ENCODE measurements around the gene ZDHHC9.

ZDHHC9 gene

DNA sequence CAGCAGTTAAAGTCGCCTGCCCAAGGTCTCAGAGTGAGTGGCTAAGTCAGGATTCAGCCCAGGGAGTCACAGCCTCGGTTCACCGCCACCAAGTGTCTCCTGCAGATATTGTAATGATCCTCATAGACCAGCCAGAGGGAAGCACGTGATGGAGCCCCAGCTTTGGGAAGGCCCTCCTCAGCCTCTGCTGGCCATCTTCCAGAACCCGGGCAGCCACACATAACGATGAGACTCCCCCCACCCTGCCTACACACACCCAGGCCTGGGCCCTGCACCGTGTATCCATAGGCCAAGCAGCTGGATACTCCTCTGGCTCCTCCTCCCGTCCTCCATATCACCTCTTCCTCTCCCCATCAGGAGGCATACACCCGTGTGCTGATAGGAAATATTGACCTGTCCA lies 83.5 kb downstream of the ZDHHC9 start:
- no peak for DNase-seq

DNA sequence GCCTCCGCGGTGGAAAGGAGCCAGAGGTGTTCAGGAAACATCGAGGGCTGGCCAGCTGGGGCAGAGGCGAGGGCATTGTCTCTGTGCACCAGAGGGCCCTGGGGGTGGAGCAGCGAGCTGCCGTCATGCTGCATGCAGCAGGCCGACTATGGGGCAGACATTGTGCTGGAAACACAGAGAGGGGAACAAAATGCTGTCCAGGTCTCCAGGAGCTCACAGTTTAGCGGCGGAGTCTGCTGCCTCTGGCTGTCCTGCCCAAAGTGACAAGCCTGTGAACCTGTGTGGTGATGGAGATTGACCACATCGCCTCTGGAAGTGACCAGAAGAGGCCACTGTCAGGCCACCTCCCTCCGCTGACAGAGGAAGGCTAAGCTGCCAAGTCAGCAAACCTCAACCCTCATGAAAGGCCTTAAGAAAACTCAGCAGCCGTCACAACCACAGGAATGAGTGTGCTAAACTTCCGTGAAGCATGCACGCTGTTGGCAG lies 84.1 kb downstream of the ZDHHC9 start:
- DNase-seq: no peak

DNA sequence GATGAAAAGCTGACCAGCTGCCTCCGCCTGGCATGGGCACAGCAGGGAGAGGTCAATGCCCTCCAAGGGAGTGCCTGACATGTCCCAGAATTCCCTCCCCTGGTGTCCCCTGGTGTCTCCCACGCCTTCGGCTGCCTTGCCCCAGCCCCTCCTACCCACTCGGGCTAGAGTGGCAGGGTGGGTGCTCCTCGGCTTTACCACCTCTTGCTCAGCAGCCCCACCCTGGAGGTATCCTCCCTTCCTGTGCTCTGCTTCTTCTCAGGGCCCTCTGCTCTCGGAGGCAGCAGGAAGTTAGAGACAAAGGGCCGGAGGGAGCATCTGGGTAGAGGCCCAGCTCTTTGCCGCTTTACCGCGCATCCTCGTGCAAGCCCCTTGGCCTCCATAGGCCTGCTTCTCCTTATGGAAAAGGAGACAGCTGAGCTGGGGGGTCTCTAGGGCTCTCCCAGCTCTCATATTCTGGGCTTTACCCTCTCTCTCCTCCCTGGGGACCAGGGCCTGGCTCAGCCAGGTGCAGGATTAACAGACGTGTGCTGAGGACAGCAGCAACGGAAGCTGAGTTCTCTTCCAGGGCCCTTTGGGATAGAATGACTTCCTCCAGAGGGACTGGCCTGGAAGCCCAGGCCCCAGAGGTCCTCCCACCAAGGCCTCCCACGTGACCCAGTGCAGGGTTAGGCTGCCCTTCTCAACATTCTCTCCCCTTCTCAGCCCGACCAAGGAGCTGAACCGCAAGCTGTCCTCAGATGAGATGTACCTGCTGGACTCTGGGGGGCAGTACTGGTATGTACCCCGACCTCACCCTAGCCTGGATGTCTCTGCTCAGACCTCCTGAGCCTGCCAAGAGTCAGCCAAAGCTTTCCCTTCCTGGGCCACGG lies 87.7 kb downstream of the ZDHHC9 start:
- DNase-seq: no peak

DNA sequence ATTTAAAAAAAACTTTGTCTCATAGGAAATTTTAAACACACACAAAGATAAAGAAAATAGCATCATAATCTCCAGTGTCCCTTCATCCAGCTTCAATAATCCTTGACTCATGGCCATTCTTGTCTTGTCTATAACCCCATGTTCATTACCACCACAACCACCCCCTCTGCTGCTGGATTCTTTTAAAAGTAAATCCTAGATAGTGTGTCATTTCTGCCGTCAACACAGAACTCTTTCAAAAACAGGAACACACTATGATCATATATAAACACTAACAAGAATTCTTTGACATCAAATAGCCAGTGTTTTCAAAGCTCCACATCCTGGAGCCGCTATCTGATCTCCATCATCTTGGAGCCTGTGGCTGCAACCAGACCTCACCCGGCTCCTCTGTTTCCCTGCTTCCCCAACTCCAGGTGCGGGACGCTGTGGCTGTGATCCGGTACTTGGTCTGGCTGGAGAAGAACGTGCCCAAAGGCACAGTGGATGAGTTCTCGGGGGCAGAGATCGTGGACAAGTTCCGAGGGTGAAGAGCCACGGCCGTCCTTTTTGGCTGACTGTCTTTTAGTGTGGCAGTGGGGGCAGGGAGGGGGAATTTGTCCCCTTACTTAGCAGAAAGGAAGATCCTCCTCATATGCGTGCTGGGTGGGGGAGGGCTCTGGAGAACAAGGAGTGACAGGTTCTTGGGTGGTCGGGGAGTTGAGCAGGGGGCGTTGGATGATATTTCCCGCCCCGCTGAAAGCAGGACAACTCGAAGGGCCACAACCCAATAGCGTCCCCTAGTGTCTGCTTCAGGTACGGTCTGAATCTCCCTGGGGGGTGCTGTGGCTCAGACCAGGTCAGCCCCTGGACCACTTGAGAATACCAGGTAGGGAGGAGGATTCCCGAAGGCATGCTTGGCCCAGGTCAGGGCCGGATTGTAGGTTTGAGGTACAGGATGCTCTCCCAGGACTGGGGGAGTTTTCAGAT lies 89.3 kb downstream of the ZDHHC9 start:
- DNase-seq: no peak

Measured in cortex of kidney (tissue), 1 donor.